ENCODE measurements around the gene PLCB1. TPM values are rescaled to one million over a fixed set of nuclear protein-coding genes. Genes with fewer than 3 reads are reported as not detected.

The PLCB1 gene
- total and polyA plus RNA-seq, 2 experiments from 2014 or later: 14.9 to 20.7 TPM

- Histone ChIP-seq H3K4me3 (no peak overlapping the region), H3K4me1 (ENCODE audit: insufficient read depth) (peaks cover 11% of the 10 kb centered on the region), H3K4me2 (no peak overlapping the region), H3K36me3 (ENCODE audit: insufficient read depth) (no peaks in the 10 kb centered on the region), H3F3A (replicated peaks; ENCODE audit: low read depth) (no peaks in the 10 kb centered on the region), H3K27me3 (ENCODE audit: insufficient read depth) (no peaks in the 10 kb centered on the region), H3K9me2 (ENCODE audit: insufficient read depth) (no peaks in the 10 kb centered on the region), H2AFZ (no peak overlapping the region), H3K27ac (ENCODE audit: low read depth) (no peak overlapping the region), H4K20me1 (replicated peaks; ENCODE audit: insufficient read depth) (no peaks in the 10 kb centered on the region), H3K79me2 (replicated peaks; ENCODE audit: insufficient read depth) (no peaks in the 10 kb centered on the region)
- ATAC-seq: no peak
- Mint-ChIP-seq H3K4me1 (peaks cover 18% of the 10 kb centered on the region), H3K4me3 (no peak overlapping the region), H3K27me3 (ENCODE audit: insufficient read depth, low read depth, poor library complexity) (no peaks in the 10 kb centered on the region), H3K36me3 (ENCODE audit: low read depth) (no peaks in the 10 kb centered on the region), H3K27ac (no peak overlapping the region), H3K9me3 (no peaks in the 10 kb centered on the region)
- TF ChIP-seq CREB1 (CRISPR knock-in tag; IDR thresholded peaks at IDR 0.05; ENCODE audit: low read depth): no peak
- TF ChIP-seq STAT1 (IDR thresholded peaks at IDR 0.05; ENCODE audit: unreplicated experiment): no peak
- DNase-seq (ENCODE audit: low spot score): no peak
These were observed 232.6 kb downstream of the PLCB1 start for GRCh38 chr20:8364734-8365078.

GRCh38 chr20:8365634-8366033 is 233.6 kb downstream of the PLCB1 start:
- Histone ChIP-seq H4K20me1 (replicated peaks; ENCODE audit: insufficient read depth) (no peaks in the 10 kb centered on the region), H2AFZ (no peak overlapping the region), H3K4me2 (no peak overlapping the region), H3K36me3 (ENCODE audit: insufficient read depth) (no peaks in the 10 kb centered on the region), H3K9me2 (ENCODE audit: insufficient read depth) (no peaks in the 10 kb centered on the region), H3K27me3 (ENCODE audit: insufficient read depth) (no peaks in the 10 kb centered on the region), H3K79me2 (replicated peaks; ENCODE audit: insufficient read depth) (no peaks in the 10 kb centered on the region), H3K4me3 (no peak overlapping the region), H3K27ac (ENCODE audit: low read depth) (no peak overlapping the region), H3K4me1 (ENCODE audit: insufficient read depth) (peaks cover 2% of the 10 kb centered on the region; the same call in 1 of the 2 replicates), H3F3A (replicated peaks; ENCODE audit: low read depth) (no peaks in the 10 kb centered on the region)
- H3K27ac Mint-ChIP-seq: no peak overlapping the region
- no peak overlapping the region for H3K4me3 Mint-ChIP-seq
- no peaks in the 10 kb centered on the region for H3K9me3 Mint-ChIP-seq
- TF ChIP-seq ZNF114 (CRISPR knock-in tag; IDR thresholded peaks at IDR 0.05) (no peak), STAT1 (IDR thresholded peaks at IDR 0.05; ENCODE audit: unreplicated experiment) (no peak), CREB1 (CRISPR knock-in tag; IDR thresholded peaks at IDR 0.05; ENCODE audit: low read depth) (no peak), ZNF331 (CRISPR knock-in tag; IDR thresholded peaks at IDR 0.05; ENCODE audit: low read depth) (no peak)
- H3K4me1 Mint-ChIP-seq: peaks cover 8% of the 10 kb centered on the region
- ATAC-seq (no peak), DNase-seq (ENCODE audit: low spot score) (no peak)
- no peaks in the 10 kb centered on the region for H3K27me3 Mint-ChIP-seq (ENCODE audit: insufficient read depth, low read depth, poor library complexity)
- no peaks in the 10 kb centered on the region for H3K36me3 Mint-ChIP-seq (ENCODE audit: low read depth)

- H3K27me3 ChIP-seq (ENCODE audit: insufficient read depth): no peaks in the 10 kb centered on the region
- Mint-ChIP-seq H3K9me3 (no peaks in the 10 kb centered on the region), H3K4me1 (peaks cover under 1% of the 10 kb centered on the region; the same call in 2 of the 3 replicates), H3K36me3 (ENCODE audit: low read depth) (no peaks in the 10 kb centered on the region), H3K4me3 (no peak overlapping the region), H3K27me3 (ENCODE audit: insufficient read depth, low read depth, poor library complexity) (no peaks in the 10 kb centered on the region), H3K27ac (no peak overlapping the region)
- H3K4me1 ChIP-seq (ENCODE audit: insufficient read depth): no peaks in the 10 kb centered on the region
- H2AFZ ChIP-seq: no peak overlapping the region
- no peak overlapping the region for H3K4me2 ChIP-seq
- no peak overlapping the region for H3K27ac ChIP-seq (ENCODE audit: low read depth)
- DNase-seq (ENCODE audit: low spot score) (no peak), ATAC-seq (no peak)
- H3F3A ChIP-seq (replicated peaks; ENCODE audit: low read depth): no peaks in the 10 kb centered on the region
- H3K79me2 ChIP-seq (replicated peaks; ENCODE audit: insufficient read depth): no peaks in the 10 kb centered on the region
- H3K9me2 ChIP-seq (ENCODE audit: insufficient read depth): no peaks in the 10 kb centered on the region
- no peaks in the 10 kb centered on the region for H4K20me1 ChIP-seq (replicated peaks; ENCODE audit: insufficient read depth)
- no peaks in the 10 kb centered on the region for H3K36me3 ChIP-seq (ENCODE audit: insufficient read depth)
- H3K4me3 ChIP-seq: no peak overlapping the region
- TF ChIP-seq JUNB (IDR thresholded peaks at IDR 0.05; ENCODE audit: unreplicated experiment): no peak
- TF ChIP-seq STAT1 (IDR thresholded peaks at IDR 0.05; ENCODE audit: unreplicated experiment): no peak
- TF ChIP-seq ZNF114 (CRISPR knock-in tag; IDR thresholded peaks at IDR 0.05): no peak
- no peak for TF ChIP-seq ZNF462 (CRISPR knock-in tag; IDR thresholded peaks at IDR 0.05)
- TF ChIP-seq ETS1 (IDR thresholded peaks at IDR 0.05): no peak
- no peak for TF ChIP-seq EZH2phosphoT487 (IDR thresholded peaks at IDR 0.05; ENCODE audit: unreplicated experiment)
These were observed 234.3 kb downstream of the PLCB1 start for GRCh38 chr20:8366303-8366923.
